Adrenal gland (tissue), 12 donors: ENCODE data around the gene LYPD5. TPM values are rescaled to one million over a fixed set of nuclear protein-coding genes. Genes with fewer than 3 reads are reported as not detected.
A peak's percentile ranks its signal among the peaks of the same experiment; 100 is the strongest.

Source experiments
- DNase-seq, 7 donors: peaks; one replicate each; pipeline ENCODE4 v3.0.0-alpha.2; 2019 to 2020
- H3K27ac ChIP-seq, 5 donors: fragments of 200-600 bp; sonication (generic) in 4 of 5; 1 replicate in 3 of 5; 2 replicates in 2 of 5; pipeline versions ENCODE4 v1.5.1 to v1.8.0; 2016 to 2020; ENCODE audit warnings: mild to moderate bottlenecking in 1 of 5
- H3K27me3 ChIP-seq: fragments of 200-600 bp; 2 replicates; pipeline ENCODE4 v1.8.0; 2021
- H3K36me3 ChIP-seq, 2 donors: fragments of 200-600 bp; replicated peaks in 1 of 2; 1 replicate in 1 of 2; 2 replicates in 1 of 2; pipeline versions ENCODE4 v1.5.1 to v1.8.0; 2018 to 2022
- H3K4me1 ChIP-seq, 2 donors: fragments of 200-600 bp; replicated peaks in 1 of 2; 1 replicate in 1 of 2; 2 replicates in 1 of 2; pipeline versions ENCODE4 v1.5.1 to v1.8.0; 2018 to 2021
- H3K4me3 ChIP-seq, 4 donors: fragments of 200-600 bp; sonication (generic) in 3 of 4; one replicate each; pipeline ENCODE4 v1.5.1; 2016 to 2018
- H3K9me3 ChIP-seq, 3 donors: fragments of 200-600 bp; sonication (generic) in 1 of 3; replicated peaks in 1 of 3; 1 replicate in 2 of 3; 2 replicates in 1 of 3; pipeline versions ENCODE4 v1.5.1 to v1.8.0; 2016 to 2021
- CTCF ChIP-seq, 6 experiments: fragments of 450-650 bp in 4 of 6; fragments of 200-600 bp in 2 of 6; sonication (generic) in 1 of 6; IDR thresholded peaks; 1 replicate in 5 of 6; 2 replicates in 1 of 6; pipeline versions ENCODE4 v1.5.1 to v1.8.0; 2016 to 2021; ENCODE audit warnings: antibody characterized with exemption in 6 of 6, mild to moderate bottlenecking in 2 of 6, moderate library complexity in 1 of 6
- POLR2A ChIP-seq, 2 donors: fragments of 450-650 bp; IDR thresholded peaks; one replicate each; pipeline ENCODE4 v1.6.1; 2017; ENCODE audit warnings: antibody characterized with exemption in 2 of 2, mild to moderate bottlenecking in 2 of 2, moderate library complexity in 1 of 2
- WGBS, 4 donors: extraction: QIAGEN DNeasy Blood & Tissue Kit in 2 of 4; methylation state at CpG; one replicate each; pipeline versions ENCODE4 v1.1.5 to v1.1.7; 2013 to 2017; 5-methylcytosine and 5-hydroxymethylcytosine counted together
- intact Hi-C, 2 donors: fragments of 100-400 bp; cut with DNase I; formaldehyde crosslinking; loops; one replicate each; pipeline versions ENCODE4 v1.14.1 to v1.15.0; 2022 to 2023
- polyA plus RNA-seq, 3 donors: library from polyadenylated mRNA; stranded (reverse); fragments of 200-250 nt in 2 of 3; fragments of 350-450 nt in 1 of 3; fragmentation: Illumina TruSeq in 1 of 3; extraction: RNeasy Lipid Tissue Mini Kit (QIAGEN cat#74804) in 1 of 3; gene quantifications; one replicate each; pipeline ENCODE4 v1.2.3, GENCODE V29; 2013 to 2014
- total RNA-seq, 9 donors: library from RNA; depleted of rRNA in 4 of 9; stranded (reverse); fragments of >200 nt in 4 of 9; fragments of 120-200 nt in 1 of 9; fragmentation: NEBNext Ultra II Directional in 1 of 9; extraction: Animal tissue kit (Norgen Biotek cat#: 25700) in 1 of 9; gene quantifications; one replicate each; pipeline versions ENCODE4 v1.1.0 to v1.2.4, GENCODE V29; 2013 to 2023
- donor health status: healthy with polysubstance abuse.
- donor health status: Bipolar disorder and iron deficiency.
- donor health status: DM: yes; HTN: yes; CAD: no.
- donor health status: DM: no; HTN: no; CAD: no.
- donor health status: DM: no; HTN: no; CAD: no.
- donor health status: DM: yes; HTN: yes; CAD: no.

Gene LYPD5
- total and polyA plus RNA-seq, 12 donors, result 0.32 to 3.0 (median 0.91) TPM; not detected in 1

GRCh38 chr19:43784981-43785808, 17.1 kb downstream of the LYPD5 start:
- H3K27ac ChIP-seq, result peak overlapping the region in 1 of 5 donors; percentile 52
- peak; percentile 61 to 78 (median 68) for DNase-seq
- H3K4me3 ChIP-seq, result no peak overlapping the region

GRCh38 chr19:43784241-43784980, 17.8 kb downstream of the LYPD5 start:
- no peak overlapping the region for H3K4me3 ChIP-seq
- TF ChIP-seq POLR2A (IDR thresholded peaks at IDR 0.05) (no peak), CTCF (IDR thresholded peaks at IDR 0.05) (no peak)
- H3K36me3 ChIP-seq, result no peaks in the 10 kb centered on the region
- DNase-seq, result peak; percentile 78 to 91 (median 82)
- no peaks in the 10 kb centered on the region for H3K27me3 ChIP-seq
- H3K4me1 ChIP-seq, result peaks cover 4 to 8% of the 10 kb centered on the region in 2 donors
- intact Hi-C loops, result loop anchor here (2.0 to 5.0 kb wide), 2 partner anchors 37 to 38 kb away; no protein-coding TSS in a partner anchor
- no peaks in the 10 kb centered on the region for H3K9me3 ChIP-seq
- WGBS, 4 donors, result 46 to 59% (median 49%) methylated on average over 4 of the region's 4 CpGs
- H3K27ac ChIP-seq, result peak overlapping the region in 1 of 5 donors; percentile 52

More at GRCh38 chr19:43784981-43785808, 17.1 kb downstream of the LYPD5 start:
- Histone ChIP-seq H3K9me3 (no peaks in the 10 kb centered on the region), H3K4me1 (peaks cover 4 to 8% of the 10 kb centered on the region in 2 donors), H3K36me3 (no peaks in the 10 kb centered on the region), H3K27me3 (no peaks in the 10 kb centered on the region)
- peak; percentile 92 to 99 (median 96) for TF ChIP-seq CTCF (IDR thresholded peaks at IDR 0.05)
- TF ChIP-seq POLR2A (IDR thresholded peaks at IDR 0.05), result no peak
- 2 to 15% (median 12%) methylated on average over 7 to 10 of the region's 10 CpGs for WGBS, 4 donors
- intact Hi-C loops, result loop anchor here (2.0 to 5.0 kb wide), 3 partner anchors 38 to 113 kb away; partner anchors contain the start of gene PLAUR (in 1 of the 2)

GRCh38 chr19:43783636-43784035, 18.6 kb downstream of the LYPD5 start:
- 79 to 86% (median 82%) methylated on average over 8 of the region's 8 CpGs for WGBS, 4 donors
- TF ChIP-seq CTCF (IDR thresholded peaks at IDR 0.05) (no peak), POLR2A (IDR thresholded peaks at IDR 0.05) (no peak)

GRCh38 chr19:43782689-43783231, 19.5 kb downstream of the LYPD5 start:
- TF ChIP-seq CTCF (IDR thresholded peaks at IDR 0.05), result no peak
- TF ChIP-seq POLR2A (IDR thresholded peaks at IDR 0.05), result no peak
- H3K27ac ChIP-seq, result no peak overlapping the region
- no peak for DNase-seq
- H3K4me3 ChIP-seq, result no peak overlapping the region
- no peaks in the 10 kb centered on the region for H3K27me3 ChIP-seq
- WGBS, 4 donors, result 80 to 85% (median 81%) methylated on average over 15 to 24 of the region's 24 CpGs
- H3K9me3 ChIP-seq, result no peaks in the 10 kb centered on the region
- intact Hi-C loops, result loop anchor here in 1 of 2 donors (5.0 kb wide), 1 partner anchor 35 kb away; no protein-coding TSS in a partner anchor
- peaks cover 4 to 8% of the 10 kb centered on the region in 2 donors for H3K4me1 ChIP-seq
- no peaks in the 10 kb centered on the region for H3K36me3 ChIP-seq

More at GRCh38 chr19:43783636-43784035, 18.6 kb downstream of the LYPD5 start:
- Histone ChIP-seq H3K4me3 (no peak overlapping the region), H3K27ac (no peak overlapping the region), H3K4me1 (peaks cover 4 to 8% of the 10 kb centered on the region in 2 donors), H3K9me3 (no peaks in the 10 kb centered on the region), H3K27me3 (no peaks in the 10 kb centered on the region), H3K36me3 (no peaks in the 10 kb centered on the region)
- DNase-seq, result no peak
- intact Hi-C loops, result loop anchor here (2.0 to 5.0 kb wide), 2 partner anchors 36 to 37 kb away; no protein-coding TSS in a partner anchor
